Calu3 (cell line): ENCODE results near the gene AIFM2. TPM values are rescaled to one million over a fixed set of nuclear protein-coding genes. Genes with fewer than 3 reads are reported as not detected.

Source experiments
- BruUV-seq: library from RNA; stranded (reverse); fragments of 400-500 nt; replicated peaks from 2 replicates; lab custom pipeline; 2021; lab: Mats Ljungman, UMichigan
- CTCF ChIA-PET: fragments of 300-600 bp; sonication (Branson Sonifier 250); formaldehyde crosslinking; loops from one replicate; lab custom pipeline; 2022; ENCODE audit warnings: antibody characterized with exemption; lab: Charles Lee
- DNase-seq: peaks from one replicate; pipeline ENCODE4 v3.0.0; 2022
- H3K27ac Mint-ChIP-seq: one replicate; pipeline ENCODE4 v1.8.0; 2022; ENCODE audit warnings: mixed read lengths; ENCODE audit not compliant: unreplicated experiment
- H3K27me3 Mint-ChIP-seq: one replicate; pipeline ENCODE4 v1.8.0; 2022; ENCODE audit warnings: mixed read lengths; ENCODE audit not compliant: unreplicated experiment
- H3K36me3 Mint-ChIP-seq: one replicate; pipeline ENCODE4 v1.8.0; 2022; ENCODE audit warnings: mild to moderate bottlenecking, moderate library complexity, mixed read lengths; ENCODE audit not compliant: insufficient read depth, unreplicated experiment
- H3K4me1 Mint-ChIP-seq: one replicate; pipeline ENCODE4 v1.8.0; 2022; ENCODE audit warnings: mild to moderate bottlenecking, low read depth, mixed read lengths; ENCODE audit not compliant: unreplicated experiment
- H3K4me3 Mint-ChIP-seq: one replicate; pipeline ENCODE4 v1.8.0; 2022; ENCODE audit warnings: mild to moderate bottlenecking, low read depth, moderate library complexity, mixed read lengths; ENCODE audit not compliant: unreplicated experiment
- H3K9me3 Mint-ChIP-seq: one replicate; pipeline ENCODE4 v1.8.0; 2022; ENCODE audit warnings: low read depth, mixed read lengths; ENCODE audit not compliant: unreplicated experiment
- intact Hi-C: fragments of 100-400 bp; cut with micrococcal nuclease; formaldehyde crosslinking; loops from one replicate; pipeline ENCODE4 v1.10.0; 2022; ENCODE audit not compliant: unreplicated experiment
- total RNA-seq: library from RNA; stranded (reverse); gene quantifications from 2 replicates; pipeline ENCODE4 v1.2.3, GENCODE V29; 2022
- TF ChIP-seq, protein P1 (sequence below): fragments of 200-600 bp; IDR thresholded peaks from one replicate; pipeline ENCODE4 v1.8.0; 2022; ENCODE audit warnings: antibody characterized with exemption; ENCODE audit not compliant: unreplicated experiment

AIFM2 gene
- total RNA-seq, 1 experiment from 2014 or later = 21.1 TPM

DNA sequence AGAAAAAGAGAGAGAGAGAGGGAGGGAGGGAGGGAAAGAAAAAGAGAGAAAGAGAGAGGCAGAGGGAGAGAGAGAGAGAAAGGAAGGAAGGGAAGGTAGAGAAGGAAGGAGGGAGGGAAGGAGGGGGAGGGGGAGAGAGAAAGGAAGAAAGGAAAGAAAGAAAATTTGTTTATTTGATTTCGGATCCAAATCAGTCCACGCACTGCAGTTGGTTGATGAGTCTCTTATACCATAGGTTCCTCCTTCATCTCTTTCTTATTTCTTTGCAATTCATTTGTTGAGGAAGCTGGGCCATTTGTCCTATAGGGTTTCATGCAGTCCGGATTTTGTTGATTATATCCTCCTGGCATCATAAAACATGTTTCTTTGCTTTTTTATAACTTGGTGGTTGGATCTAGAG is 34.4 kb downstream of the AIFM2 start:
- no peak overlapping the region for H3K4me3 Mint-ChIP-seq
- H3K27ac Mint-ChIP-seq = no peak overlapping the region
- intact Hi-C loops = no loop called here
- no peaks in the 10 kb centered on the region for H3K27me3 Mint-ChIP-seq
- H3K4me1 Mint-ChIP-seq = no peaks in the 10 kb centered on the region
- no peak for DNase-seq
- no peaks in the 10 kb centered on the region for H3K36me3 Mint-ChIP-seq
- no peaks in the 10 kb centered on the region for H3K9me3 Mint-ChIP-seq
- CTCF ChIA-PET = no interaction called here
- no TSS peak for BruUV-seq
- TF ChIP-seq, protein P1, sequence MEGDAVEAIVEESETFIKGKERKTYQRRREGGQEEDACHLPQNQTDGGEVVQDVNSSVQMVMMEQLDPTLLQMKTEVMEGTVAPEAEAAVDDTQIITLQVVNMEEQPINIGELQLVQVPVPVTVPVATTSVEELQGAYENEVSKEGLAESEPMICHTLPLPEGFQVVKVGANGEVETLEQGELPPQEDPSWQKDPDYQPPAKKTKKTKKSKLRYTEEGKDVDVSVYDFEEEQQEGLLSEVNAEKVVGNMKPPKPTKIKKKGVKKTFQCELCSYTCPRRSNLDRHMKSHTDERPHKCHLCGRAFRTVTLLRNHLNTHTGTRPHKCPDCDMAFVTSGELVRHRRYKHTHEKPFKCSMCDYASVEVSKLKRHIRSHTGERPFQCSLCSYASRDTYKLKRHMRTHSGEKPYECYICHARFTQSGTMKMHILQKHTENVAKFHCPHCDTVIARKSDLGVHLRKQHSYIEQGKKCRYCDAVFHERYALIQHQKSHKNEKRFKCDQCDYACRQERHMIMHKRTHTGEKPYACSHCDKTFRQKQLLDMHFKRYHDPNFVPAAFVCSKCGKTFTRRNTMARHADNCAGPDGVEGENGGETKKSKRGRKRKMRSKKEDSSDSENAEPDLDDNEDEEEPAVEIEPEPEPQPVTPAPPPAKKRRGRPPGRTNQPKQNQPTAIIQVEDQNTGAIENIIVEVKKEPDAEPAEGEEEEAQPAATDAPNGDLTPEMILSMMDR = no peak

- no peaks in the 10 kb centered on the region for H3K9me3 Mint-ChIP-seq
- intact Hi-C loops = no loop called here
- TF ChIP-seq, protein P1 = no peak
- CTCF ChIA-PET = no interaction called here
- DNase-seq = no peak
- no TSS peak for BruUV-seq
- no peaks in the 10 kb centered on the region for H3K27me3 Mint-ChIP-seq
- H3K4me3 Mint-ChIP-seq = no peak overlapping the region
- H3K36me3 Mint-ChIP-seq = no peaks in the 10 kb centered on the region
- peaks cover 3% of the 10 kb centered on the region for H3K4me1 Mint-ChIP-seq
- no peak overlapping the region for H3K27ac Mint-ChIP-seq
Observed at GRCh38 chr10:70097459-70097858, 35.2 kb downstream of the AIFM2 start.

GRCh38 chr10:70096705-70097420 is 35.8 kb downstream of the AIFM2 start:
- H3K36me3 Mint-ChIP-seq = no peaks in the 10 kb centered on the region

GRCh38 chr10:70096016-70096704 is 36.5 kb downstream of the AIFM2 start:
- H3K27me3 Mint-ChIP-seq = no peaks in the 10 kb centered on the region
- no peak overlapping the region for H3K4me3 Mint-ChIP-seq
- H3K36me3 Mint-ChIP-seq = peaks cover 5% of the 10 kb centered on the region
- no peak for DNase-seq
- no peaks in the 10 kb centered on the region for H3K9me3 Mint-ChIP-seq
- H3K4me1 Mint-ChIP-seq = peaks cover 16% of the 10 kb centered on the region
- no TSS peak for BruUV-seq
- CTCF ChIA-PET = interaction anchor here (0.6 to 1.5 kb wide), 2 partner anchors 20 to 141 kb away, joined by 3 to 4 read pairs; no protein-coding TSS in a partner anchor
- TF ChIP-seq, protein P1 = no peak
- intact Hi-C loops = no loop called here
- no peak overlapping the region for H3K27ac Mint-ChIP-seq

More at GRCh38 chr10:70096705-70097420, 35.8 kb downstream of the AIFM2 start:
- BruUV-seq = no TSS peak
- CTCF ChIA-PET = interaction anchor here (1.5 kb wide), 1 partner anchor 19 kb away, joined by 4 read pairs; no protein-coding TSS in a partner anchor
- H3K9me3 Mint-ChIP-seq = no peaks in the 10 kb centered on the region
- H3K4me1 Mint-ChIP-seq = peaks cover 9% of the 10 kb centered on the region
- H3K27me3 Mint-ChIP-seq = no peaks in the 10 kb centered on the region
- no peak for DNase-seq
- intact Hi-C loops = no loop called here
- no peak overlapping the region for H3K4me3 Mint-ChIP-seq
- TF ChIP-seq, protein P1 = no peak
- H3K27ac Mint-ChIP-seq = no peak overlapping the region
